Prostate gland (tissue), 2 donors: ENCODE results near the gene TEKT1. TPM values are rescaled to one million over a fixed set of nuclear protein-coding genes. Genes with fewer than 3 reads are reported as not detected.
"Not testable (repeated sequence)": the region's sequence is repeated elsewhere in the genome, so short reads cannot be mapped to it uniquely, and the experiment has no call there.

Source experiments
- DNase-seq: peaks from one replicate; pipeline ENCODE4 v3.0.0-alpha.2; 2019; ENCODE audit warnings: low spot score
- H3K27ac ChIP-seq, 2 donors: fragments of 200-600 bp; sonication (generic); 2 replicates each; pipeline ENCODE4 v1.5.1; 2017 to 2019
- H3K27me3 ChIP-seq: fragments of 200-600 bp; sonication (generic); replicated peaks from 2 replicates; pipeline ENCODE4 v1.5.1; 2019; ENCODE audit not compliant: insufficient read depth
- H3K36me3 ChIP-seq, 2 donors: fragments of 200-600 bp; sonication (generic); 1 replicate in 1 of 2; 2 replicates in 1 of 2; pipeline versions ENCODE4 v1.5.1 to v1.8.1; 2017 to 2019
- H3K4me1 ChIP-seq: fragments of 200-600 bp; sonication (generic); replicated peaks from 2 replicates; pipeline ENCODE4 v1.5.1; 2019
- H3K4me3 ChIP-seq, 2 donors: fragments of 200-600 bp; sonication (generic); 2 replicates each; pipeline ENCODE4 v1.5.1; 2017 to 2019
- H3K9me3 ChIP-seq: fragments of 200-600 bp; sonication (generic); 2 replicates; pipeline ENCODE4 v1.5.1; 2017
- POLR2A ChIP-seq: fragments of 450-650 bp; IDR thresholded peaks from one replicate; pipeline ENCODE4 v1.6.1; 2016; ENCODE audit warnings: antibody characterized with exemption, mild to moderate bottlenecking
- POLR2AphosphoS5 ChIP-seq: sonication (generic); formaldehyde crosslinking; IDR thresholded peaks from one replicate; pipeline ENCODE4 v1.6.1; 2017; ENCODE audit warnings: antibody characterized with exemption
- WGBS: methylation state at CpG from one replicate; pipeline ENCODE4 v1.1.5; 2018; 5-methylcytosine and 5-hydroxymethylcytosine counted together
- intact Hi-C: fragments of 100-400 bp; cut with DNase I; formaldehyde crosslinking; loops from one replicate; pipeline ENCODE4 v1.14.2; 2022
- total RNA-seq, 2 donors: library from RNA; depleted of rRNA; stranded (reverse); fragments of >200 nt; gene quantifications; one replicate each; pipeline ENCODE4 v1.1.0, GENCODE V29; 2016
- TF ChIP-seq, protein P1 (sequence below), 4 experiments: fragments of 200-600 bp in 2 of 4; fragments of 450-650 bp in 2 of 4; sonication (generic) in 2 of 4; IDR thresholded peaks; 1 replicate in 3 of 4; 2 replicates in 1 of 4; pipeline ENCODE4 v1.5.1; 2016 to 2019; ENCODE audit warnings: antibody characterized with exemption in 4 of 4, mild to moderate bottlenecking in 2 of 4, moderate library complexity in 2 of 4

TEKT1 gene
- total RNA-seq, 2 donors from 2014 or later = 1.4 TPM; not detected in 1

DNA sequence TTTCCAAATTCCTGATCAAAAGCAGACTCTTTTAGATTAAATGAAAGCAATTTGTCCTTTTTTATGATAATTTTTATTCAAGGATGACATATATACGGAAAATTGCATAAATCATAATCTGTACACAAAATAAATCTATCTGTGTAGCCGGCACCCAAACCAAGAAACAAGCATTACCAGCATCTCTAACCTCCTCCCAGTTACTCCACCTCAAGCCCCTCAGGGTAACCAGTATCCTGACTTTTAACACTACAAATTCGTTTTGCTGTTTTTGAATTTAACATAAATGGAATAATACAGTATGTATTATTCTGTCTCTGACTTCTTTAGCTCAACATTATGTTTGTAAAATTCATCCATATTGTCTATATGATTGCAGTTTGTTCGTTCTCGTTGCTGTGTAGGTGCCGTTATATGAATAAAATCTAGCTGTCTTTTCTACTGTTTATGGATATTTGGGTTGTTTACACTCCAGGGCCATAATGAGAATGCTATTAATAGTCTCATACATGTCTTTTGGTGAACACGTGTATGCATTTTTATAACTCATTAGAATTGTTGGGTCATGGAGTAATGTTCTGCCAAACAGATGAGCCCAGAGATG lies 1.0 kb downstream of the TEKT1 start:
- H3K36me3 ChIP-seq = no peaks in the 10 kb centered on the region
- no peak overlapping the region for H3K4me3 ChIP-seq
- H3K4me1 ChIP-seq = no peaks in the 10 kb centered on the region
- no peaks in the 10 kb centered on the region for H3K9me3 ChIP-seq
- H3K27ac ChIP-seq = no peak overlapping the region
- WGBS = 61% methylated on average over 7 of the region's 7 CpGs
- intact Hi-C loops = no loop called here
- no peak for DNase-seq
- no peaks in the 10 kb centered on the region for H3K27me3 ChIP-seq
- TF ChIP-seq, protein P1, sequence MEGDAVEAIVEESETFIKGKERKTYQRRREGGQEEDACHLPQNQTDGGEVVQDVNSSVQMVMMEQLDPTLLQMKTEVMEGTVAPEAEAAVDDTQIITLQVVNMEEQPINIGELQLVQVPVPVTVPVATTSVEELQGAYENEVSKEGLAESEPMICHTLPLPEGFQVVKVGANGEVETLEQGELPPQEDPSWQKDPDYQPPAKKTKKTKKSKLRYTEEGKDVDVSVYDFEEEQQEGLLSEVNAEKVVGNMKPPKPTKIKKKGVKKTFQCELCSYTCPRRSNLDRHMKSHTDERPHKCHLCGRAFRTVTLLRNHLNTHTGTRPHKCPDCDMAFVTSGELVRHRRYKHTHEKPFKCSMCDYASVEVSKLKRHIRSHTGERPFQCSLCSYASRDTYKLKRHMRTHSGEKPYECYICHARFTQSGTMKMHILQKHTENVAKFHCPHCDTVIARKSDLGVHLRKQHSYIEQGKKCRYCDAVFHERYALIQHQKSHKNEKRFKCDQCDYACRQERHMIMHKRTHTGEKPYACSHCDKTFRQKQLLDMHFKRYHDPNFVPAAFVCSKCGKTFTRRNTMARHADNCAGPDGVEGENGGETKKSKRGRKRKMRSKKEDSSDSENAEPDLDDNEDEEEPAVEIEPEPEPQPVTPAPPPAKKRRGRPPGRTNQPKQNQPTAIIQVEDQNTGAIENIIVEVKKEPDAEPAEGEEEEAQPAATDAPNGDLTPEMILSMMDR (IDR thresholded peaks at IDR 0.05) = no peak
- TF ChIP-seq POLR2A (no peak), POLR2AphosphoS5 (no peak)

DNA sequence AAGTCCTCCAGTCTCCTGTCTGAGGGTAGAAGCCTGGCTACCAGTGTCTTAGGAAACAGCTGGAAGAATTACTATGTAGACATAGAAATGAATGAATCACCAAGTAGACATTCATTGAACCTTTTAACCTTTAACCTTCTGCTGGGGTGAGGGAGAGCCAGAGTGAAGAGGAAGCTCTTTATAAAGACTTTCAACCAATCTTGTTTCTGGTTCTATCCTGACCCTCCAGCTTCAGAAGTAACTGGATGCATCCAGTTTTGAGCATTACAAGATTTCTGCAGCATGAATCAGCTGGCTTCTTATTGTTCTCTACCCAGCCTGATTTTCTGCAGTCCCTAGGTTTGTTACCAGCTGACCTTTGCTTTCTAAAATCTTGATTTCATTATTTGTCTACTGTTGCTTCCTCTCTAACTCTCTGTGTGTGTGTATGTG lies 8.5 kb downstream of the TEKT1 start:
- TF ChIP-seq POLR2AphosphoS5 (no peak), POLR2A (no peak)
- TF ChIP-seq, protein P1 (IDR thresholded peaks at IDR 0.05) = no peak
- Histone ChIP-seq H3K27ac (no peak overlapping the region), H3K36me3 (no peaks in the 10 kb centered on the region), H3K4me1 (no peaks in the 10 kb centered on the region), H3K27me3 (no peaks in the 10 kb centered on the region), H3K9me3 (no peaks in the 10 kb centered on the region), H3K4me3 (no peak overlapping the region)
- intact Hi-C loops = no loop called here
- no peak for DNase-seq

DNA sequence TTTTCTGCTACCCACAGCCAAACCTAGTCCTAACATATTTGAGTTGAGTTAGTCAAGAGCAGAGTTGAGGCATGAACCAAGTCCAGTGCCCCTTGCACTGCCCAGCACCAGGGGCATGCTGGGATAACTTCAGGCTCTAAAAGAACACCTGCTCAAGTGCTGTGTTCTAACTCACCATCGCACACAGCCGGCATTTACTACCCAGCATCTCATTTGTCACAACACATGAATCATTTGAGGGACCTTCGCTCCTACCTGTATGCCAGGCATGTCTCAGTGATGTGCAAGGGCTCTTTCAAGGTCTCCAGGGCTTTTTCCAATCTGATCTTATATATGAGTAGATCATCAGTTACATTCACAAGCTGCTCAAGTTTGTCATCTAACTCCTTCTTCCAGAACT lies 12.6 kb downstream of the TEKT1 start:
- no peaks in the 10 kb centered on the region for H3K27me3 ChIP-seq
- H3K4me3 ChIP-seq = no peak overlapping the region
- no peak for DNase-seq
- intact Hi-C loops = no loop called here
- TF ChIP-seq POLR2AphosphoS5 (no peak), POLR2A (no peak)
- TF ChIP-seq, protein P1 (IDR thresholded peaks at IDR 0.05) = no peak
- 85% methylated on average over 3 of the region's 3 CpGs for WGBS
- no peak overlapping the region for H3K27ac ChIP-seq
- no peaks in the 10 kb centered on the region for H3K36me3 ChIP-seq
- no peaks in the 10 kb centered on the region for H3K9me3 ChIP-seq
- H3K4me1 ChIP-seq = no peaks in the 10 kb centered on the region

DNA sequence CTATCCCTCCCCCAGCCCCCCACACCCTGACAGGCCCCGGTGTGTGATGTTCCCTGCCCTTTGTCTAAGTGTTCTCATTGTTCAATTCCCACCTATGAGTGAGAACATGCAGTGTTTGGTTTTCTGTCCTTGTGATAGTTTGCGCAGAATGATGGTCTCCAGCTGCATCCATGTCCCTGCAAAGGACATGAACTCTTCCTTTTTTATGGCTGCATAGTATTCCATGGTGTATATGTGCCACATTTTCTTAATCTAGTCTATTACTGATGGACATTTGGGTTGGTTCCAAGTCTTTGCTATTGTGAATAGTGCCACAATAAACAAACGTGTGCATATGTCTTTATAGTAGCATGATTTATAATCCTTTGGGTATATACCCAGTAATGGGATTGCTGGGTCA lies 15.2 kb downstream of the TEKT1 start:
- H3K27me3 ChIP-seq, H3K4me1 ChIP-seq, DNase-seq, intact Hi-C loops, H3K27ac ChIP-seq, H3K9me3 ChIP-seq, H3K36me3 ChIP-seq, H3K4me3 ChIP-seq: not testable (repeated sequence)
- WGBS = 69% methylated on average over 3 of the region's 3 CpGs

DNA sequence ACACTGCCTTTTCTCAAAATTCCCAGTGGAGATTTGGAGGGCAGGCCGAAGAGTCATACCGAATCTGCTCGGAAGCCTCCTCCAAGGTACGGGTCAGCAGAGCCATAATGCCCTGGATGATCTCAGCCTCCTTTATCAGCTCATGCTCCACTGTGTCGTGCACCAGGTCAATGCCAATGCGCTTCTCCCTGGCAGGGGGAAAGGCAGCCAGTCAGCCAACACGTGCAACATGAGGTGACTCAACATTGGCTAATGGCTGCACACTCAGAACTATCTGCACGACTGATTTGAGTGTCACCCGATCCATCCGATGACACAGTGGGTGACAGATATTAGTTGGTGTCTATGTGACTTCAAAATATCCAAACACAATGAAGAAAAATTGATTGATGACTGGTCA lies 15.8 kb downstream of the TEKT1 start:
- H3K36me3 ChIP-seq = no peaks in the 10 kb centered on the region
- WGBS = 87% methylated on average over 10 of the region's 10 CpGs
- intact Hi-C loops = no loop called here
- H3K4me3 ChIP-seq = no peak overlapping the region
- DNase-seq = no peak
- TF ChIP-seq, protein P1 (IDR thresholded peaks at IDR 0.05) = no peak
- TF ChIP-seq POLR2AphosphoS5 = no peak
- no peak for TF ChIP-seq POLR2A
- no peak overlapping the region for H3K27ac ChIP-seq
- no peaks in the 10 kb centered on the region for H3K9me3 ChIP-seq
- no peaks in the 10 kb centered on the region for H3K4me1 ChIP-seq
- peaks cover 2% of the 10 kb centered on the region for H3K27me3 ChIP-seq
